IMR-90 (cell line): Measurements from ENCODE around the gene LSM2. TPM values are rescaled to one million over a fixed set of nuclear protein-coding genes. Genes with fewer than 3 reads are reported as not detected.
A peak's percentile ranks its signal among the peaks of the same experiment; 100 is the strongest.

Source experiments
- ATAC-seq: fragments of 200-7000 bp; cut with Tn5 transposase; 2 replicates; pipeline ENCODE4 v1.9.1; 2020; ENCODE audit warnings: low read depth, mild to moderate bottlenecking, moderate library complexity
- BruUV-seq: library from RNA; stranded (reverse); fragments of 400-500 nt; replicated peaks from 2 replicates; lab custom pipeline; 2021; lab: Mats Ljungman, UMichigan
- CTCF ChIA-PET: fragments of 300-600 bp; formaldehyde crosslinking; extraction: SDS; loops from one replicate; lab custom pipeline; 2021; ENCODE audit warnings: antibody characterized with exemption; lab: Yijun Ruan, JAX
- POLR2A ChIA-PET: fragments of 300-600 bp; sonication (Branson Sonifier 250); formaldehyde crosslinking; loops from one replicate; lab custom pipeline; 2022; ENCODE audit warnings: antibody characterized with exemption; ENCODE audit not compliant: unreplicated experiment; lab: Charles Lee
- DNase-seq: peaks from one replicate; pipeline ENCODE4 v3.0.0; 2013
- H2AFZ ChIP-seq: replicated peaks from 2 replicates; pipeline ENCODE3; 2013; ENCODE audit warnings: low read length, mild to moderate bottlenecking; ENCODE audit not compliant: poor library complexity
- H2AK5ac ChIP-seq: 2 replicates; pipeline ENCODE4 v1.6.1; 2013; ENCODE audit warnings: low read depth, low read length, inconsistent platforms
- H2AK9ac ChIP-seq: replicated peaks from 2 replicates; pipeline ENCODE3; 2013; ENCODE audit warnings: mild to moderate bottlenecking, low read depth, low read length, moderate library complexity; ENCODE audit not compliant: poor library complexity
- H2BK120ac ChIP-seq: 2 replicates; pipeline ENCODE4 v1.6.1; 2013; ENCODE audit warnings: low read depth, low read length, inconsistent platforms
- H2BK15ac ChIP-seq: 3 replicates; pipeline ENCODE4 v1.6.1; 2013; ENCODE audit warnings: low read depth, low read length, inconsistent platforms
- H2BK20ac ChIP-seq: 2 replicates; pipeline ENCODE4 v1.6.1; 2013; ENCODE audit warnings: low read depth, mild to moderate bottlenecking, inconsistent platforms, low read length, moderate library complexity
- H2BK5ac ChIP-seq: 2 replicates; pipeline ENCODE4 v1.6.1; 2013; ENCODE audit warnings: mild to moderate bottlenecking, low read depth, low read length, inconsistent platforms; ENCODE audit not compliant: poor library complexity, severe bottlenecking
- H3K14ac ChIP-seq: replicated peaks from 2 replicates; pipeline ENCODE4 v1.6.1; 2013; ENCODE audit warnings: low read depth, low read length, inconsistent platforms
- H3K18ac ChIP-seq: 2 replicates; pipeline ENCODE4 v1.6.1; 2013; ENCODE audit warnings: low read depth, low read length, control low read depth
- H3K23ac ChIP-seq: 2 replicates; pipeline ENCODE4 v1.6.1; 2013; ENCODE audit warnings: low read depth, low read length, inconsistent platforms
- H3K27ac ChIP-seq: 2 replicates; pipeline ENCODE4 v1.5.1; 2013; ENCODE audit warnings: mild to moderate bottlenecking, control low read depth, low read length; ENCODE audit not compliant: insufficient read depth
- H3K27me3 ChIP-seq: 2 replicates; pipeline ENCODE4 v1.6.1; 2013; ENCODE audit warnings: low read length; ENCODE audit not compliant: control insufficient read depth, insufficient read depth
- H3K36me3 ChIP-seq: 2 replicates; pipeline ENCODE4 v1.6.1; 2013; ENCODE audit warnings: low read length, mixed read lengths; ENCODE audit not compliant: control insufficient read depth, insufficient read depth
- H3K4ac ChIP-seq: 2 replicates; pipeline ENCODE4 v1.6.1; 2013; ENCODE audit warnings: low read depth, low read length, inconsistent platforms
- H3K4me1 ChIP-seq: 2 replicates; pipeline ENCODE4 v1.6.1; 2013; ENCODE audit warnings: low read length, mixed read lengths; ENCODE audit not compliant: control insufficient read depth, insufficient read depth
- H3K4me2 ChIP-seq: 2 replicates; pipeline ENCODE4 v1.6.1; 2013; ENCODE audit warnings: low read depth, mild to moderate bottlenecking, control low read depth, low read length, moderate library complexity
- H3K4me3 ChIP-seq: 2 replicates; pipeline ENCODE4 v1.5.1; 2013; ENCODE audit warnings: low read depth, mild to moderate bottlenecking, control low read depth, low read length, moderate library complexity; ENCODE audit not compliant: insufficient read depth
- H3K56ac ChIP-seq: 2 replicates; pipeline ENCODE4 v1.6.1; 2013; ENCODE audit warnings: low read length, inconsistent platforms; ENCODE audit not compliant: insufficient read depth; ENCODE audit errors: extremely low read depth
- H3K79me1 ChIP-seq, 2 experiments: 2 replicates each; pipeline ENCODE4 v1.6.1; 2013; ENCODE audit warnings: low read length in 2 of 2, inconsistent platforms in 1 of 2, low read depth in 1 of 2
- H3K9ac ChIP-seq: 2 replicates; pipeline ENCODE4 v1.6.1; 2013; ENCODE audit warnings: low read depth, low read length, control low read depth
- H3K9me1 ChIP-seq: 2 replicates; pipeline ENCODE4 v1.6.1; 2013; ENCODE audit warnings: low read length, inconsistent platforms; ENCODE audit not compliant: insufficient read depth
- H3K9me3 ChIP-seq: 2 replicates; pipeline ENCODE4 v1.6.1; 2013; ENCODE audit warnings: low read length; ENCODE audit not compliant: control insufficient read depth, insufficient read depth
- H4K20me1 ChIP-seq: 2 replicates; pipeline ENCODE4 v1.6.1; 2013; ENCODE audit warnings: low read length, inconsistent platforms; ENCODE audit not compliant: insufficient read depth
- H4K5ac ChIP-seq: 2 replicates; pipeline ENCODE4 v1.6.1; 2013; ENCODE audit warnings: mild to moderate bottlenecking, low read depth, low read length, control low read depth
- H4K8ac ChIP-seq, 2 experiments: 2 replicates each; pipeline ENCODE4 v1.6.1; 2013; ENCODE audit warnings: low read depth in 2 of 2, low read length in 2 of 2, control low read depth in 1 of 2, inconsistent platforms in 1 of 2
- H4K91ac ChIP-seq: 2 replicates; pipeline ENCODE4 v1.6.1; 2013; ENCODE audit warnings: low read depth, low read length, inconsistent platforms; ENCODE audit not compliant: insufficient read depth
- CHD1 ChIP-seq: IDR thresholded peaks from 2 replicates; pipeline ENCODE4 v1.6.1; 2012; ENCODE audit warnings: low read depth, low read length, improper control_type of control experiment
- CTCF ChIP-seq: conservative IDR thresholded peaks from 2 replicates; pipeline ENCODE4 v1.5.1; 2012; ENCODE audit warnings: mild to moderate bottlenecking, low read depth, low read length, improper control_type of control experiment
- USF2 ChIP-seq: fragments of 150-350 bp; IDR thresholded peaks from 2 replicates; pipeline ENCODE4 v1.6.1; 2017; ENCODE audit warnings: mild to moderate bottlenecking, antibody characterized with exemption, low read length, low read depth
- WGBS, 2 experiments: methylation state at CpG; one replicate each; pipeline versions ENCODE4 v1.1.5 to v1.1.7; 2013; ENCODE audit warnings: missing lambda C conversion rate in 2 of 2; ENCODE audit not compliant: insufficient read length in 1 of 2; ENCODE audit errors: extremely low coverage in 2 of 2; 5-methylcytosine and 5-hydroxymethylcytosine counted together
- dilution Hi-C: fragments of 300-500 bp; cut with HindIII; formaldehyde crosslinking; loops from one replicate; pipeline ENCODE4 v1.14.3; 2018; ENCODE audit warnings: low sequenced_read_pairs; ENCODE audit not compliant: unreplicated experiment
- in situ Hi-C: fragments of 300-500 bp; cut with MboI; formaldehyde crosslinking; loops from 3 replicates; pipeline ENCODE4 v1.14.3; 2019; ENCODE audit warnings: low sequenced_read_pairs, inconsistent platforms, mixed read lengths
- intact Hi-C: fragments of 100-400 bp; cut with micrococcal nuclease; formaldehyde crosslinking; loops from 2 replicates; pipeline ENCODE4 v1.10.0; 2022
- microRNA-seq, 2 experiments: library from miRNA; stranded (forward) in 1 of 2; unstranded in 1 of 2; fragments of 10-50 nt in 1 of 2; fragments of <30 nt in 1 of 2; gene quantifications in 1 of 2; microRNA quantifications in 1 of 2; one replicate each; pipeline versions ENCODE3 to v1.1.0; 2013 to 2020; ENCODE audit not compliant: insufficient read depth in 1 of 2, insufficient read length in 1 of 2, unreplicated experiment in 1 of 2
- polyA plus RNA-seq, 3 experiments: library from polyadenylated mRNA; depleted of rRNA; stranded (reverse); fragments of >200 nt; gene quantifications; 2 replicates each; pipeline ENCODE4 v1.2.3, GENCODE V29; 2012; ENCODE audit warnings: low replicate concordance in 1 of 3
- small RNA-seq, 5 experiments: library from RNA; depleted of rRNA; stranded (forward); fragments of <200 nt; gene quantifications; one replicate each; pipeline ENCODE3, GENCODE V24; 2012
- total RNA-seq: library from RNA; depleted of rRNA; stranded (reverse); fragments of >200 nt; gene quantifications from 2 replicates; pipeline ENCODE4 v1.2.3, GENCODE V29; 2012; rRNA removed

The LSM2 gene
- total and polyA plus RNA-seq, 2 of the 4 experiments (the other 2 are of a cell fraction) = 56.3 to 61.0 TPM

- no peak overlapping the region for H2AFZ ChIP-seq
- H3K27ac ChIP-seq = no peak overlapping the region
- no peak overlapping the region for H2AK9ac ChIP-seq
- H3K9me1 ChIP-seq = peaks cover 6% of the 10 kb centered on the region
- H2BK20ac ChIP-seq = no peak overlapping the region
- H2AK5ac ChIP-seq = no peak overlapping the region
- peaks cover 3% of the 10 kb centered on the region; the same call in 1 of the 2 replicates for H4K20me1 ChIP-seq
- H3K4ac ChIP-seq = no peak overlapping the region
- H3K4me2 ChIP-seq = no peak overlapping the region
- H3K14ac ChIP-seq = no peak overlapping the region
- H3K23ac ChIP-seq = no peak overlapping the region
- intact Hi-C loops (no loop called here), dilution Hi-C loops (no loop called here), in situ Hi-C loops (no loop called here)
- no peaks in the 10 kb centered on the region for H3K27me3 ChIP-seq
- no peak overlapping the region for H2BK5ac ChIP-seq
- no peak for TF ChIP-seq USF2
- TF ChIP-seq CHD1 = no peak
- TF ChIP-seq CTCF = no peak
- H3K4me3 ChIP-seq = no peak overlapping the region
- no peak overlapping the region for H2BK15ac ChIP-seq
- H4K8ac ChIP-seq = no peak overlapping the region
- DNase-seq (no peak), ATAC-seq (no peak)
- no peaks in the 10 kb centered on the region; the same call in 1 of the 2 replicates for H3K36me3 ChIP-seq
- H3K9me3 ChIP-seq = no peaks in the 10 kb centered on the region
- H3K79me1 ChIP-seq = 0 out of 4 replicates have a peak, but pooled peaks cover 0 to 12% of the 10 kb centered on the region in 2 experiments
- H3K56ac ChIP-seq = no peak overlapping the region
- ChIA-PET CTCF (interaction anchor here (0.6 to 1.3 kb wide), 3 partner anchors 12 to 20 kb away, joined by 3 read pairs; no protein-coding TSS in a partner anchor), POLR2A (no interaction called here)
- H3K9ac ChIP-seq = no peak overlapping the region
- no peak overlapping the region for H4K91ac ChIP-seq
- no peak overlapping the region for H3K18ac ChIP-seq
- BruUV-seq = TSS peak; percentile 29
- H4K5ac ChIP-seq = no peak overlapping the region
- no peak overlapping the region for H2BK120ac ChIP-seq
- peaks cover 5% of the 10 kb centered on the region for H3K4me1 ChIP-seq
- WGBS, 2 experiments = 100% methylated on average over 2 of the region's 8 CpGs; no CpG with 5 or more reads in 1 of the 2 experiments
Observed at GRCh38 chr6:31749301-31750036, 57.3 kb downstream of the LSM2 start.

Small RNA genes lying within 50 kb of the gene (microRNA-seq; reads per million reads assigned to microRNA genes)
- not detected for gene MSH5-SAPCD1 (ENCODE audit: insufficient read depth, insufficient read length)
- not detected for gene RF00019 (ENCODE audit: insufficient read depth, insufficient read length)
- gene RNU6-850P (ENCODE audit: insufficient read depth, insufficient read length) = not detected
- gene SAPCD1 (ENCODE audit: insufficient read depth, insufficient read length) = not detected
- gene SNORD48 (ENCODE audit: insufficient read depth, insufficient read length) = 1,363 reads per million, percentile 94 among the genes with 10 or more reads in this experiment
- not detected for gene SNORD52 (ENCODE audit: insufficient read depth, insufficient read length)

Small RNA genes lying within 50 kb of the gene (small RNA-seq; reads per million reads assigned to genes)
- gene MSH5-SAPCD1 (0 reads per million in 5 experiments), gene RF00019 (0 reads per million in 5 experiments), gene RNU6-850P (0 to 0.60 (median 0) reads per million in 5 experiments), gene SAPCD1 (0 reads per million in 5 experiments), gene SNORD48 (5.8 to 103 (median 46.1) reads per million in 5 experiments), gene SNORD52 (0 reads per million in 5 experiments)

Other genes starting within 250 kb of the LSM2 start
Only the 30 nearest of the 40 such genes appear.
- 40.7 and 41.4 TPM in 2 replicates for gene BAG6, start 154.3 kb downstream of the LSM2 start, total RNA-seq
- 134 and 151 TPM in 2 replicates for gene BAG6, start 154.3 kb downstream of the LSM2 start, polyA plus RNA-seq (2012; rRNA removed)
- 0.83 and 1.4 TPM in 2 replicates for gene APOM, start 151.1 kb downstream of the LSM2 start, total RNA-seq
- gene APOM, start 151.1 kb downstream of the LSM2 start, polyA plus RNA-seq (2012; rRNA removed) = 3.5 and 3.8 TPM in 2 replicates
- gene C6orf47, start 146.2 kb downstream of the LSM2 start, total RNA-seq = 13.1 and 14.2 TPM in 2 replicates
- gene C6orf47, start 146.2 kb downstream of the LSM2 start, polyA plus RNA-seq (2012; rRNA removed) = 8.9 and 9.0 TPM in 2 replicates
- 6.1 and 7.2 TPM in 2 replicates for gene GPANK1, start 142.0 kb downstream of the LSM2 start, total RNA-seq
- 13.8 and 16.7 TPM in 2 replicates for gene GPANK1, start 142.0 kb downstream of the LSM2 start, polyA plus RNA-seq (2012; rRNA removed)
- 218 and 240 TPM in 2 replicates for gene CSNK2B, start 140.9 kb downstream of the LSM2 start, total RNA-seq
- gene CSNK2B, start 140.9 kb downstream of the LSM2 start, polyA plus RNA-seq (2012; rRNA removed) = 178 and 194 TPM in 2 replicates
- gene LY6G5B, start 137.0 kb downstream of the LSM2 start, total RNA-seq = 1.9 and 2.2 TPM in 2 replicates
- 10.2 and 13.6 TPM in 2 replicates for gene LY6G5B, start 137.0 kb downstream of the LSM2 start, polyA plus RNA-seq (2012; rRNA removed)
- gene LY6G5C, start 125.9 kb downstream of the LSM2 start, total RNA-seq = 0.18 TPM in 1 of 2 replicates, not detected in the other
- gene LY6G5C, start 125.9 kb downstream of the LSM2 start, polyA plus RNA-seq (2012; rRNA removed) = 2.0 and 2.1 TPM in 2 replicates
- gene ABHD16A, start 103.6 kb downstream of the LSM2 start, total RNA-seq = 30.3 and 35.1 TPM in 2 replicates
- 31.5 and 34.6 TPM in 2 replicates for gene ABHD16A, start 103.6 kb downstream of the LSM2 start, polyA plus RNA-seq (2012; rRNA removed)
- gene LY6G6F, start 100.1 kb downstream of the LSM2 start, total RNA-seq = not detected in 2 replicates
- not detected in 2 replicates for gene LY6G6F, start 100.1 kb downstream of the LSM2 start, polyA plus RNA-seq (2012; rRNA removed)
- not detected in 2 replicates for gene LY6G6D, start 91.6 kb downstream of the LSM2 start, total RNA-seq
- not detected in 2 replicates for gene LY6G6D, start 91.6 kb downstream of the LSM2 start, polyA plus RNA-seq (2012; rRNA removed)
- not detected in 2 replicates for gene LY6G6C, start 85.2 kb downstream of the LSM2 start, total RNA-seq
- not detected in 2 replicates for gene LY6G6C, start 85.2 kb downstream of the LSM2 start, polyA plus RNA-seq (2012; rRNA removed)
- not detected in 2 replicates for gene MPIG6B, start 83.6 kb downstream of the LSM2 start, total RNA-seq
- gene MPIG6B, start 83.6 kb downstream of the LSM2 start, polyA plus RNA-seq (2012; rRNA removed) = not detected in 2 replicates
- gene DDAH2, start 77.7 kb downstream of the LSM2 start, total RNA-seq = 40.0 and 40.7 TPM in 2 replicates
- 57.9 and 58.4 TPM in 2 replicates for gene DDAH2, start 77.7 kb downstream of the LSM2 start, polyA plus RNA-seq (2012; rRNA removed)
- gene CLIC1, start 70.4 kb downstream of the LSM2 start, total RNA-seq = 992 and 1,185 TPM in 2 replicates
- 692 and 706 TPM in 2 replicates for gene CLIC1, start 70.4 kb downstream of the LSM2 start, polyA plus RNA-seq (2012; rRNA removed)
- gene MSH5, start 67.0 kb downstream of the LSM2 start, total RNA-seq = 4.7 and 5.6 TPM in 2 replicates
- gene MSH5, start 67.0 kb downstream of the LSM2 start, polyA plus RNA-seq (2012; rRNA removed) = 14.5 and 15.7 TPM in 2 replicates
- not detected in 2 replicates for gene SAPCD1, start 44.3 kb downstream of the LSM2 start, total RNA-seq
- 2.2 and 2.3 TPM in 2 replicates for gene SAPCD1, start 44.3 kb downstream of the LSM2 start, polyA plus RNA-seq (2012; rRNA removed)
- gene VWA7, start 29.6 kb downstream of the LSM2 start, total RNA-seq = under 0.01 and 0.28 TPM in 2 replicates
- gene VWA7, start 29.6 kb downstream of the LSM2 start, polyA plus RNA-seq (2012; rRNA removed) = 1.0 and 1.4 TPM in 2 replicates
- gene VARS1, start 11.2 kb downstream of the LSM2 start, total RNA-seq = 32.2 and 41.2 TPM in 2 replicates
- gene VARS1, start 11.2 kb downstream of the LSM2 start, polyA plus RNA-seq (2012; rRNA removed) = 39.6 and 42.0 TPM in 2 replicates
- 1.3 and 1.4 TPM in 2 replicates for gene HSPA1L, start 8.3 kb upstream of the LSM2 start, total RNA-seq
- 0.97 and 1.0 TPM in 2 replicates for gene HSPA1L, start 8.3 kb upstream of the LSM2 start, polyA plus RNA-seq (2012; rRNA removed)
- 94.6 and 102 TPM in 2 replicates for gene HSPA1A, start 8.6 kb upstream of the LSM2 start, total RNA-seq
- 93.1 and 95.3 TPM in 2 replicates for gene HSPA1A, start 8.6 kb upstream of the LSM2 start, polyA plus RNA-seq (2012; rRNA removed)
- gene HSPA1B, start 20.8 kb upstream of the LSM2 start, total RNA-seq = 93.6 and 118 TPM in 2 replicates
- 59.4 and 61.1 TPM in 2 replicates for gene HSPA1B, start 20.8 kb upstream of the LSM2 start, polyA plus RNA-seq (2012; rRNA removed)
- gene NEU1, start 55.9 kb upstream of the LSM2 start, total RNA-seq = 23.6 and 28.5 TPM in 2 replicates
- 36.2 and 37.3 TPM in 2 replicates for gene NEU1, start 55.9 kb upstream of the LSM2 start, polyA plus RNA-seq (2012; rRNA removed)
- gene SLC44A4, start 72.0 kb upstream of the LSM2 start, total RNA-seq = 0.36 TPM in 1 of 2 replicates, not detected in the other
- gene SLC44A4, start 72.0 kb upstream of the LSM2 start, polyA plus RNA-seq (2012; rRNA removed) = 0.14 and 0.19 TPM in 2 replicates
- 36.4 and 38.0 TPM in 2 replicates for gene EHMT2, start 90.7 kb upstream of the LSM2 start, total RNA-seq
- 47.7 and 51.2 TPM in 2 replicates for gene EHMT2, start 90.7 kb upstream of the LSM2 start, polyA plus RNA-seq (2012; rRNA removed)
- gene ZBTB12, start 95.1 kb upstream of the LSM2 start, total RNA-seq = 2.0 and 2.5 TPM in 2 replicates
- gene ZBTB12, start 95.1 kb upstream of the LSM2 start, polyA plus RNA-seq (2012; rRNA removed) = 8.1 and 8.5 TPM in 2 replicates
- gene C2, start 120.8 kb upstream of the LSM2 start, total RNA-seq = under 0.01 and 0.18 TPM in 2 replicates
- 0.19 and 0.26 TPM in 2 replicates for gene C2, start 120.8 kb upstream of the LSM2 start, polyA plus RNA-seq (2012; rRNA removed)
- gene CFB, start 139.1 kb upstream of the LSM2 start, total RNA-seq = 1.4 and 1.8 TPM in 2 replicates
- 5.8 and 6.1 TPM in 2 replicates for gene CFB, start 139.1 kb upstream of the LSM2 start, polyA plus RNA-seq (2012; rRNA removed)
- 76.0 and 90.8 TPM in 2 replicates for gene NELFE, start 152.0 kb upstream of the LSM2 start, total RNA-seq
- 63.6 and 65.4 TPM in 2 replicates for gene NELFE, start 152.0 kb upstream of the LSM2 start, polyA plus RNA-seq (2012; rRNA removed)
- gene SKIC2, start 152.2 kb upstream of the LSM2 start, total RNA-seq = 30.6 and 34.7 TPM in 2 replicates
- gene SKIC2, start 152.2 kb upstream of the LSM2 start, polyA plus RNA-seq (2012; rRNA removed) = 46.0 and 46.3 TPM in 2 replicates
- 7.8 and 9.3 TPM in 2 replicates for gene DXO, start 165.2 kb upstream of the LSM2 start, total RNA-seq
- gene DXO, start 165.2 kb upstream of the LSM2 start, polyA plus RNA-seq (2012; rRNA removed) = 21.4 and 22.1 TPM in 2 replicates